HL-60 (cell line): Measurements from ENCODE around the gene BPIFB3.

ENCODE experiments used
- CTCF ChIP-seq: IDR thresholded peaks from one replicate; pipeline ENCODE4 v1.5.1; 2011; ENCODE audit warnings: low read length, control low read depth, inconsistent platforms; ENCODE audit not compliant: insufficient read depth
- POLR2AphosphoS5 ChIP-seq: IDR thresholded peaks from 2 replicates; pipeline ENCODE4 v1.6.1; 2012; ENCODE audit warnings: low read depth
- REST ChIP-seq: IDR thresholded peaks from 2 replicates; pipeline ENCODE4 v1.6.1; 2012; ENCODE audit warnings: low read depth; ENCODE audit not compliant: insufficient replicate concordance
- SPI1 ChIP-seq: IDR thresholded peaks from 2 replicates; pipeline ENCODE4 v1.6.1; 2012; ENCODE audit warnings: low read depth, mild to moderate bottlenecking, borderline replicate concordance

GRCh38 chr20:33022289-33022688 lies 31.4 kb upstream of the BPIFB3 start:
- TF ChIP-seq POLR2AphosphoS5 (no peak), CTCF (no peak), SPI1 (no peak), REST (no peak)
